A673 (cell line): ENCODE measurements around the gene GOLGA6L2.
"Not testable (repeated sequence)": the region's sequence is repeated elsewhere in the genome, so short reads cannot be mapped to it uniquely, and the experiment has no call there.

ENCODE experiments used
- CTCF ChIP-seq: fragments of 300-800, 200-600 bp; sonication (generic); conservative IDR thresholded peaks from 2 replicates; pipeline ENCODE4 v1.5.1; 2017; ENCODE audit warnings: low read depth, mild to moderate bottlenecking, antibody characterized with exemption, low read length, moderate library complexity, mixed read lengths
- EZH2 ChIP-seq: fragments of 200-600 bp; sonication (generic); IDR thresholded peaks from 2 replicates; pipeline ENCODE4 v1.6.1; 2017; ENCODE audit warnings: borderline replicate concordance, low read depth, mild to moderate bottlenecking, mixed read lengths, antibody characterized with exemption, low read length; ENCODE audit not compliant: poor library complexity, severe bottlenecking

- not testable (repeated sequence) for TF ChIP-seq CTCF, EZH2
Measured at GRCh38 chr15:23434699-23435098, 12.3 kb downstream of the GOLGA6L2 start.
